Immature natural killer cell (primary cell): ENCODE data around the gene NKIRAS2. TPM values are rescaled to one million over a fixed set of nuclear protein-coding genes. Genes with fewer than 3 reads are reported as not detected.

Source experiments
- DNase-seq, 3 donors: peaks; one replicate each; pipeline ENCODE4 v3.0.0; 2022; ENCODE audit warnings: mixed read lengths in 1 of 3
- H3K27ac Mint-ChIP-seq, 6 donors: one replicate each; pipeline ENCODE4 v1.8.0; 2020; ENCODE audit warnings: mixed read lengths in 6 of 6, mild to moderate bottlenecking in 5 of 6, inconsistent platforms in 4 of 6, moderate library complexity in 3 of 6
- H3K27me3 Mint-ChIP-seq, 3 donors: one replicate each; pipeline ENCODE4 v1.8.0; 2020 to 2021; ENCODE audit warnings: low read depth in 3 of 3, mild to moderate bottlenecking in 3 of 3, mixed read lengths in 3 of 3, moderate library complexity in 3 of 3, inconsistent platforms in 1 of 3
- H3K36me3 Mint-ChIP-seq, 3 donors: one replicate each; pipeline ENCODE4 v1.8.0; 2020; ENCODE audit warnings: mixed read lengths in 3 of 3, inconsistent platforms in 2 of 3, mild to moderate bottlenecking in 2 of 3
- H3K4me1 Mint-ChIP-seq, 2 donors: one replicate each; pipeline ENCODE4 v1.8.0; 2020; ENCODE audit warnings: inconsistent platforms in 2 of 2, mild to moderate bottlenecking in 2 of 2, mixed read lengths in 2 of 2, moderate library complexity in 1 of 2
- H3K4me3 Mint-ChIP-seq, 5 donors: one replicate each; pipeline ENCODE4 v1.8.0; 2020; ENCODE audit warnings: mild to moderate bottlenecking in 5 of 5, mixed read lengths in 5 of 5, inconsistent platforms in 3 of 5, moderate library complexity in 3 of 5
- H3K9me3 Mint-ChIP-seq, 6 donors: one replicate each; pipeline ENCODE4 v1.8.0; 2020; ENCODE audit warnings: mild to moderate bottlenecking in 6 of 6, mixed read lengths in 6 of 6, inconsistent platforms in 4 of 6, moderate library complexity in 3 of 6
- polyA plus RNA-seq, 3 donors: library from polyadenylated mRNA; unstranded; fragments of 300-500 nt; fragmentation: Illumina TruSeq; gene quantifications; one replicate each; pipeline ENCODE4 v1.2.3, GENCODE V29; 2021

The NKIRAS2 gene
- 10 to 100 TPM; 21.5 to 33.6 (median 32.6) TPM for polyA plus RNA-seq

DNA sequence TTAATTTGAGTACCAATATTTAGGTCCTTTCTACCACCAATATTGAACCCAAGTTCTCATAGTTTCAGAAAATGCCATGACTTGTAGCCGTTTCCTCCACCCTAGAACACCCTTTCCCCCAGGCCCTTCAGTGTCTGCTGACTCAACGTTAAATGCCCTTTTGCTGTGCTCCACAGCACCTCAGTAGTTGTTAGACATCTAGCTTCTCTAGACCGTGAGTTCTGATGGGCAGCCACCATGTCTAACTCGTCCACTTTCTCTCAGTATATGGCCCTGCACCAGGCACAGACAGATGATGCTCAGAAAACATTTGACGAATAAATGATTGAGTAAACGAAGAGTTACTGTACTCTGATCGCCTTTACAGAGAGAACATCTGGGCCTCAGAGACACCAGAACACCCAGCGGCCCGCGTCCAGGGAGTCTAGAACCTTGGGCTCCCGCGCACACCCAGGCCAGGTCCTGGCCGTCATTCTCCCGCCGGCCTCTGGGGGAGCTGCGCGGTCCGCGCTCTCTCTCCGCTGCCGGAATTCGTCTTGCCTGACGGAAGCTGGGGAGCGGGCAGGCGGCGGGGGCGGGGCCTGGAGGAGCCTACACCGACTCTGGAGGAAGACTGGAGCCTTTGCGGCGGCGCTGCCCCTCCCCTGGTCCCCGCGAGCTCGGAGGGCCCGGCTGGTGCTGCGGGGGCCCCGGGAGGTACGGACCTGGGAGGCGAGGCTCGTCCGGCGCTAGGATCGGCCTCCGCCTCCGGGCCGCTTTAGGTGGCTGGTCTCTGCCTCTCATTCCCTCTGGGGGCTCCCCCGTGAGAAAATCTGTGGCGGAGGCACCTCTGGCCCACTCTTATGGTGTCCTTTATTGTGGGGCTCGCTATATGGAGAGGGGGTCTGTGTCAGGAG, at the start of gene NKIRAS2:
NKIRAS2 (plus strand) TSS at position 582 of the 896 bp plus-strand sequence. CDS start 1,488 bp downstream, outside the sequence.
- DNase-seq, result peak; percentile 87 to 90 (median 89)
- Mint-ChIP-seq H3K9me3 (no peaks in the 10 kb centered on the region), H3K4me1 (peaks cover 66 to 77% of the 10 kb centered on the region in 2 donors), H3K36me3 (peaks cover 1 to 10% (median 1%) of the 10 kb centered on the region in 3 donors), H3K27ac (peak within 1 kb of the TSS; percentile 84 to 98 (median 91)), H3K4me3 (peak within 1 kb of the TSS; percentile 99 to 100 (median 99)), H3K27me3 (peaks cover 7 to 16% (median 14%) of the 10 kb centered on the region in 3 donors)

DNA sequence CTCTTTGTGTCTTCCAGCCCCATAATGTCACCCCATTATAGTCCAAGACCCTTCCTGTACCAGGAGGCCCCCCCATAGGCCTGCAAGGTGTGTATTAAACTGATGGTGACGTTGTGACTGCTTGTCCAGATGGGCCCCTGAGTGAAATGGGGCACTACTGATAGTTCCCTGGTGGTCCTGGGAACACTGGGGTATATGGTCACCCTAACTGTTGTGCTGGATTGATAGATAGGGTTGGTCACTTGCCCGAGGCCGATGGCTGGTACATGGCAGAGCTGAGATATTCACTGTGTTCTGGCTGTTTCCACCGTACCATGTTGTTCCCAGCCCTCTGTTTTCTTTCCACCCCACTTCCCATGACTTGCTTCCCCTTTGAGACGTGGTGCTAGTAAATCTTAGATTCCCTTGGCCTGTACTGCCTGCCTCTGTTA, 49.0 kb upstream of the NKIRAS2 start:
- Mint-ChIP-seq H3K27me3 (peaks cover 3 to 18% (median 6%) of the 10 kb centered on the region in 3 donors), H3K4me3 (peak overlapping the region in 1 of 5 donors; percentile 9), H3K9me3 (peaks cover 0 to 2% (median 0%) of the 10 kb centered on the region in 6 donors), H3K27ac (peak overlapping the region in 4 of 6 donors; percentile 2 to 63 (median 36)), H3K36me3 (peaks cover 0 to 10% (median 5%) of the 10 kb centered on the region in 3 donors), H3K4me1 (peaks cover 43 to 55% of the 10 kb centered on the region in 2 donors)
- DNase-seq, result no peak

DNA sequence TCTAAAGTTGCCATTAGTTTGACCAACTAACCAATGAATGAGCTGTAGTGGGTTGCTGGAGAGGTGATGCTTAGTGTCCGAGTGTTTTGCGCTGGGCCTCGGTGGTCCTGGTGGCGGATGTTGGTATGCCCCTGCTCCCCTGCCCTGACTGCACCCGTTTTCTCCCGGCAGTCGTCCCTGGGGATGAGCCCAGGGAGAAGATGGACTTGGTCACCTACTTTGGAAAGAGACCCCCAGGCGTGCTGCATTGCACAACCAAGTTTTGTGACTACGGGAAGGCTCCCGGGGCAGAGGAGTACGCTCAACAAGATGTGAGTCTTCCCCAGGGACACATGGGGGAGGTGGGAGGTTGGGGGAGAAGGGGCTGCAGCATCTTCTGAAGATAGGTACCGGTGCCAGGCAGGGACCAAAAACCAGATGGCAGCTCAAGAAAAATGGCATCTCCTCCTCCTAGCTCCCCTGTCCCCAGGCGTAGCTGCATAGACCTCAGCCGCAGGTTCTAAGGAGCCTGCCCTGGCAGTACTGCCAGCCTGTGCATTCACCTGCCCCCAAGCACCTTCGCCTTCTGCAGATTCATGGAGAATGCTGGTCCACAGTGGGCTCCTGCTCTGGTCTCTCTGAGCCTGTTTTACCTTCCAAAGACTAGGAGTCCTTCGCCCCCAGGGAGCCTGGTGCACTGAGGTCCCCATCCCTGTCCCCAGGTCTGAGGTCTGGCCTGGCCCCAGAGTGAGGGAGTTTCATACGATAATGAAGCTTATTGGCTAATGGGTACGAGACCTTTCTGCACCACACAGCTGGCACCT, 48.0 kb upstream of the NKIRAS2 start:
- peaks cover 0 to 2% (median 0%) of the 10 kb centered on the region in 6 donors for H3K9me3 Mint-ChIP-seq
- peaks cover 6 to 19% (median 10%) of the 10 kb centered on the region in 3 donors for H3K36me3 Mint-ChIP-seq
- H3K27me3 Mint-ChIP-seq, result peaks cover 1 to 16% (median 6%) of the 10 kb centered on the region in 3 donors
- DNase-seq, result no peak
- H3K27ac Mint-ChIP-seq, result peak overlapping the region; percentile 86 to 93 (median 92)
- H3K4me1 Mint-ChIP-seq, result peaks cover 40 to 52% of the 10 kb centered on the region in 2 donors
- H3K4me3 Mint-ChIP-seq, result peak overlapping the region in 2 of 5 donors; percentile 37 to 42

DNA sequence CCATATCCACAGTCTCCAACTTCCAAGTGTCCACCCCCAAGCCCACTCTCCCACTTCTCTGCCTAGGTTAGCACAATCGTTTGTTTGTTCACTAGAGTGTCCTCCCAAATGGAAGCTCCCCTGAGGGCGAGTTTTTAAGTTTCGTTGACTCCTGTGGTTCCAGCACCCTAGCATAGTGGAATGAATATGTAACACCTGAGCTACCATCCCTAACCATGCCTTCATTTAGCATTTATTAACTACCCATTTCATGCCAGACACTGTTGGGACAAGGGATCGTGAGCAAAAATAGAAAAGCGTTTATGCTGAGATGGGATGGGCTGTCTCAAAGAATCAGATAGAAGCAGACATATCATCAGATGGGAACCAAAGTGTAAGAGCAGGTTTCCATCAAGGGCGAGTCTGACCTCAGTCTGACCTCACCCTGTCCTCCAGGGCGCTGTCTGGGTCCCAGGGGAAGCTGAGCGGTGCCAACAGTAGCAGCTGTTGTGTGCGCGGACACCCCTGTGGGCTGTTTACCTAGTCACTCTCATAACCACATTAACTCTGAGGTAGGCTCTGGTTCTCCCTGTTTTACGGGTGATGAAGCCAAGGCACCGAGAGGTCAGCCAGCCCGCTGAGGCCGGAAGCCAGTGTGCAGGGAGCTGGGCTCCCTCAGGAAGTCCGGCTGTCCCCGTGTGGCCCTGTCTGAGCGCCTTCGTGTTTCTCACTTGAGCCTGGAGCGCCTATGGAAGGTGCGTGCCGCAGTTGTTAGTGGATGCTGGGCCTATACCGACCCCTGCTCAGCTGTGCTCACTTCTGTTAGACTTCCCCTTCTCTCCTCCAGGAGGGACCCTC, 47.1 kb upstream of the NKIRAS2 start:
- peaks cover 0 to 2% (median 0%) of the 10 kb centered on the region in 6 donors for H3K9me3 Mint-ChIP-seq
- DNase-seq, result peak; percentile 23 to 36 (median 29)
- H3K4me1 Mint-ChIP-seq, result peaks cover 34 to 45% of the 10 kb centered on the region in 2 donors
- peak overlapping the region; percentile 86 to 93 (median 92) for H3K27ac Mint-ChIP-seq
- peak overlapping the region; percentile 42 to 76 (median 60) for H3K4me3 Mint-ChIP-seq
- H3K27me3 Mint-ChIP-seq, result peaks cover 1 to 13% (median 6%) of the 10 kb centered on the region in 3 donors
- peaks cover 7 to 27% (median 10%) of the 10 kb centered on the region in 3 donors for H3K36me3 Mint-ChIP-seq

DNA sequence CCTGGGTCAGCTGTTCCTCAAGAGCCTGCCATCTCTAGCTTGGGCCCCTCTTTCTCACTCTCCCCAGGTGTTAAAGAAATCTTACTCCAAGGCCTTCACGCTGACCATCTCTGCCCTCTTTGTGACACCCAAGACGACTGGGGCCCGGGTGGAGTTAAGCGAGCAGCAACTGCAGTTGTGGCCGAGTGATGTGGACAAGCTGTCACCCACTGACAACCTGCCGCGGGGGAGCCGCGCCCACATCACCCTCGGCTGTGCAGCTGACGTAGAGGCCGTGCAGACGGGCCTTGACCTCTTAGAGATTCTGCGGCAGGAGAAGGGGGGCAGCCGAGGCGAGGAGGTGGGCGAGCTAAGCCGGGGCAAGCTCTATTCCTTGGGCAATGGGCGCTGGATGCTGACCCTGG, 46.5 kb upstream of the NKIRAS2 start:
- H3K4me3 Mint-ChIP-seq, result peak overlapping the region; percentile 42 to 76 (median 60)
- H3K36me3 Mint-ChIP-seq, result peaks cover 7 to 27% (median 13%) of the 10 kb centered on the region in 3 donors
- no peaks in the 10 kb centered on the region for H3K9me3 Mint-ChIP-seq
- H3K4me1 Mint-ChIP-seq, result peaks cover 29 to 39% of the 10 kb centered on the region in 2 donors
- peak overlapping the region; percentile 86 to 93 (median 92) for H3K27ac Mint-ChIP-seq
- peaks cover 1 to 15% (median 6%) of the 10 kb centered on the region in 3 donors for H3K27me3 Mint-ChIP-seq
- peak; percentile 61 to 64 (median 61) for DNase-seq

DNA sequence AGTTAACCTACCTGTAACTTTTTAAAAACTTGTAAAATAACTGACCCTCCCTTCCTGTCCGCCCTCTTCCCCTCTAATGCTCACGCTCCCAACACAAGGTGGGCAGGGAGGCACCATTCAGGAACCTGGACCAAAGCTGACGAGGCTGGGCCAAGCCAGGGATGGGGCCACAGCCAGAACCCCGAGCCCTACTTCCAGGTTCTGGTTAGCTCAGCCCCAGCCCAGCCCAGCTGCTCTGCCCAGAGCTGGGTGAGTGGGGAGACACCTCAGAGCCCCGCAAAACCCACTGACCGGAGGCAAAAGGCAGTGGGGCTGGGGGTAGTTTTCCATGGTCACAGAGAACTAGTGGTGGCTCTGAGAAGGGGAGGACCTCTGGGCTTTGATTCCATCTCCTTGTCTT, 45.9 kb upstream of the NKIRAS2 start:
- peaks cover 28 to 33% of the 10 kb centered on the region in 2 donors for H3K4me1 Mint-ChIP-seq
- H3K9me3 Mint-ChIP-seq, result no peaks in the 10 kb centered on the region
- DNase-seq, result no peak
- peaks cover 7 to 27% (median 13%) of the 10 kb centered on the region in 3 donors for H3K36me3 Mint-ChIP-seq
- peak overlapping the region; percentile 60 to 93 (median 84) for H3K27ac Mint-ChIP-seq
- H3K27me3 Mint-ChIP-seq, result peaks cover 1 to 14% (median 6%) of the 10 kb centered on the region in 3 donors
- H3K4me3 Mint-ChIP-seq, result peak overlapping the region in 4 of 5 donors; percentile 32 to 76 (median 54)

DNA sequence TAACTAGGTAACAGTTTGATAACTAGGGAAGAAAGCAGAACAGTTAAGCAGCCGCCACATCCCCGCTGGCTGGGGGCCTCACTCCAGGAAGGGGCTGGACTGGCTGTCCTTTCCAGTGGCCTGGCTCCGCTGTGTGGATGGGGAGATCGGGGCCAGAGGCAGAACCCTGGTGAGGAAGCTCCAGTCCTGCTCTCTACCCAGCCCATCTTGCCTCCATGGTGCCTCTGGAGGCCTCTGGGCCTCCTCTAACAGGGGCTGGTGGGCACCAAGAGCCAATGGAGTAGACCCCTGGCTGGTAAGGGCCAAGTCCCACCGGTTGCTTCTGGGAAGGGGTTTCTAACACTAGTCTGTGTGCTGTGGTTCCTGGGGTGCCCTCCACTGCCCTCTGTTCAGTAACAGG, 45.2 kb upstream of the NKIRAS2 start:
- Mint-ChIP-seq H3K9me3 (no peaks in the 10 kb centered on the region), H3K36me3 (peaks cover 7 to 28% (median 13%) of the 10 kb centered on the region in 3 donors), H3K4me1 (peaks cover 28 to 31% of the 10 kb centered on the region in 2 donors), H3K27me3 (peaks cover 1 to 14% (median 6%) of the 10 kb centered on the region in 3 donors), H3K4me3 (no peak overlapping the region), H3K27ac (peak overlapping the region; percentile 40 to 93 (median 80))
- no peak for DNase-seq

DNA sequence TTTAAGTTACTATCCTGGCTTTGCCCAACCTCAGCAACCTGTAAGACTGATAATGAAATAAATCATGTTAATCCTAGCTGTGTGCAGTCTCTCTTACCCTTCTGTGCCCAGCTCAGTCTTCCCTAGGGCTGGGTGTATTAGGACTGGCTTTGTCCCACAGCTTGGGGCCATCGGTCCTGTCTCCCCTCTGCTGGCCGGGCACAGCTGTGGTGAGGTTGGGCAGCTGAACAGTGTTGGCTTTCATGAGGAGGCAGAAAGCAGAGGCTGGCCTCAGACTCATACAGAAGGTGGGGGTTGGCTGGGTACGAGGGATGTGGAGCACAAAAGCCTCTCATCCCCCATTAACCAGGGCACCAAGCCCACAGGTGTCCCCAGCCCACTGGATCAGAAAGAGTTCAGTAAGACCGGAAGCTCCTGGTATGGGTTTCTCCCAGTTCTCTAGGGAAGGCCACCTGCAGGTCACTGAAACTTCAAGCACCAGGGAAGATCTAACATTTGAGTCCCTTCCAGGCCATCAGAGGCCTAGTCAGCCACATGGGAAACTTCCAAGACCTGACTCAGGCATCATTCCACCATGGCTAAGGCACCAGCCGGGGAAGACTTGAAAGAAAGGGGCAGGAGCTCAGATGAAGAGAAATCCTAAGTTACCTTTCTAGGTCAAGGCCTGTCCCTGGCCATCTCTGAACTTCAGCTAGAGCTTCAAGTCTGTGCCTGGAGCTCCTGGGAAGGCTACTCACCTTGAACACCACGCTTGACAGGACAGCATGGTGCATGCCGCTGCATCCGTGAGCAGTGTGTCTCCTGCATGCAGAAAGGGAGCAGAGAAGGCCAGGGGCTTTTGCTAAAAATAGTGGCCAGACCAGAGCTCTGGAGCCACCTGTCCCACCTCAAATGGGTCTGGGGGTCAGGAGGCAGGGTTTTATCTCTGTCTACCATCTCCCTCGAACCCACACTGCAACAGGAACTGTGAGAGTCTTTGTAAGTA, 44.5 kb upstream of the NKIRAS2 start:
- peak overlapping the region in 4 of 6 donors; percentile 40 to 84 (median 52) for H3K27ac Mint-ChIP-seq
- no peaks in the 10 kb centered on the region for H3K9me3 Mint-ChIP-seq
- no peak overlapping the region for H3K4me3 Mint-ChIP-seq
- DNase-seq, result no peak
- peaks cover 28 to 31% of the 10 kb centered on the region in 2 donors for H3K4me1 Mint-ChIP-seq
- peaks cover 1 to 14% (median 6%) of the 10 kb centered on the region in 3 donors for H3K27me3 Mint-ChIP-seq
- peaks cover 7 to 31% (median 13%) of the 10 kb centered on the region in 3 donors for H3K36me3 Mint-ChIP-seq

DNA sequence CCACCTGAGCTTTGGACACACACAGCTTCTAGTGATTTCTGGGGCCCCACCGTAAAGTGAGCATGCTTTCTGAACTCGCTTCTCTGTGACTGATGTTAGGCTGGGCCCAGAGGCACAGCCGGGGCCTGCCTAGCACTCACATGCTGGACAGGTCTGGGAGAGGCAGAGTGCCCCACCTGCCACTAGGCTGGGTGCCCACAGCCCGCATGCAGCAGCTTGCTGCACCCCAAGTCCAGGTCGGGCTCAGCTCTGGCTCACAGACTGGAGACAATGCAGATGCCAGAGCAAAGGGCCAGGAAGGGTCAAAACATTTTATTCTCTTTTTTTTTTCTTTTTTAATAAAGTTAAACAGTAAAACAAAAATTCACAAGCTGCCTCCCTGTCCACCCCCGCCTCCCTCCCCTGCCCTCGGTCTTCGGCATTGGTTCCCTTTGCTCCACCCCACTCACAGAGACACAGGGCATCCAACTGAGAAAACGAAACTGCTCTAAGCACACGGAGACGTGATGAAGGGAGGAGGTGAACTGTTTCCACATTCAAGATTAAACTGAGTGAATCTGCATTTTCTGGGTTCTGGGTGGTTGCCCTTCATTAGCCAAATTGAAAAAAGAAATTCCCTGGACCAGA, 43.6 kb upstream of the NKIRAS2 start:
- no peak for DNase-seq
- Mint-ChIP-seq H3K27ac (peak overlapping the region in 3 of 6 donors; percentile 55 to 75 (median 58)), H3K4me1 (peaks cover 24 to 27% of the 10 kb centered on the region in 2 donors), H3K9me3 (no peaks in the 10 kb centered on the region), H3K36me3 (peaks cover 11 to 35% (median 13%) of the 10 kb centered on the region in 3 donors), H3K4me3 (no peak overlapping the region), H3K27me3 (peaks cover 1 to 14% (median 6%) of the 10 kb centered on the region in 3 donors)

DNA sequence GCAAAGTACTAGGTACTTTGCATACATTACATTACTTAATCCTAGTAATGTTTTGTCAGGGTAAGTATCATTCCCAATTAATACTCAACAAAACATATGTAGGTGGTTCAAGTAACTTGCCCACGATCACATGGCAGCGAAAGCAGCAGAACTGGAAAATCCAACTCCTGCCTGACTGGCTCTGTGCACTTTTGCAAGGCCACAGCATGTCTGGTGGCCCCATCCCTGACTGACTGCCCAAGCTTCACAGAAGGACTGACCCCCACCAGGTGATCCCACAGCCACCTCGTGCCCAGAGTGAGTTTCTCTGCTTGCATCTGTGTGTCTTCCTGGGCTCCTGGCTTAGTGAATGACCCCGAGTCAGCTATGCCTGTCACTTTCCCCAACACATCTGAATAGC, 41.9 kb upstream of the NKIRAS2 start:
- Mint-ChIP-seq H3K27me3 (peaks cover 1 to 8% (median 4%) of the 10 kb centered on the region in 3 donors), H3K9me3 (no peaks in the 10 kb centered on the region), H3K36me3 (peaks cover 14 to 48% (median 17%) of the 10 kb centered on the region in 3 donors), H3K27ac (peak overlapping the region in 3 of 6 donors; percentile 13 to 40 (median 15)), H3K4me3 (no peak overlapping the region), H3K4me1 (peaks cover 13 to 16% of the 10 kb centered on the region in 2 donors)
- no peak for DNase-seq

DNA sequence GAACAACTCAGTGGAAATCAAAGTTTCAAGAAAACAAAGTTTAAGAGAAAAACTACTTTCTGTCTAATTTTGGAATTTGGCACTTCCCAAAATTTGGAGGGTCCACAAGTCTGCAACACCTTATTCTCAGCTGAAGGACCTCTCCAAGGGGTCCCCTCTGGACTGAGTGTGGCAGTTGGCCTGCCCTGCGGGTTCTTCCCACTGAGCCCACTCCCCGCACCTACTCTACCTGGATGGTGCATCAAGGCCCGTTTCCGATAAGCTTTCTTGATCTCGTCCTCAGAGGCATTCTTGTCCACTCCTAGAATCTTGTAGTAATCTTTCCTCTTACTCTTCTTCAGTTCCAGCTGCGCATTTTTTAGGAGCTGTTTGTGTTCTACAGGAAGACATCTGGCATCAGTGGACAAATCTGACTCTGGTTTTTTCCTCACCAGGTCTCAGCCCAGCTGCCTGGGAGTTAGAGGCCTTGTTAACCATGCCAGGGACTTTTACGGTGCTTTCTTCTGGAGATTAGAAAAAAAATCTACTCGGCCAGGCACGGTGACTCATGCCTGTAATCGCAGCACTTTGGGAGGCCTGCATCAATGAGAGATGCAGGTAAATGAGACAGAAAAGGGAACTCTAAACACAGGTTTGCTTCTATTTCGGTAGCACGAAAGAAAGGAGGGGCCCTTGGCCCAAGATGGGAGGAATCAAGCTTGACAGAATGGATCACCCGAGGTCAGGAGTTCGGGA, 37.7 kb upstream of the NKIRAS2 start:
- no peaks in the 10 kb centered on the region for H3K4me1 Mint-ChIP-seq
- no peaks in the 10 kb centered on the region for H3K9me3 Mint-ChIP-seq
- no peak for DNase-seq
- peaks cover 0 to 5% (median 2%) of the 10 kb centered on the region in 3 donors for H3K27me3 Mint-ChIP-seq
- H3K27ac Mint-ChIP-seq, result no peak overlapping the region
- H3K4me3 Mint-ChIP-seq, result no peak overlapping the region
- peaks cover 13 to 50% (median 30%) of the 10 kb centered on the region in 3 donors for H3K36me3 Mint-ChIP-seq
